ENCODE results near the gene AGR3. TPM values are rescaled to one million over a fixed set of nuclear protein-coding genes. Genes with fewer than 3 reads are reported as not detected.

AGR3 gene
- total and polyA plus RNA-seq, 2 donors (not counting 3 experiments of a cell fraction or from before 2014, with no cell fraction given), result not detected

- no peak overlapping the region for H2AFZ ChIP-seq (ENCODE audit: low read depth, low read length)
- ChIA-PET CTCF (interaction anchor here (0.9 to 3.5 kb wide), 2 partner anchors 16 to 38 kb away, joined by 3 to 12 read pairs; no protein-coding TSS in a partner anchor), POLR2A (no interaction called here)
- H3K4me2 ChIP-seq (ENCODE audit: insufficient read depth, low read length), result no peak overlapping the region
- no peak overlapping the region for H3K4me3 ChIP-seq (replicated peaks in 1 of 3; ENCODE audit: insufficient read depth in 1 of 3, low read depth in 1 of 3, low read length in 3 of 3)
- H3K4me1 ChIP-seq (ENCODE audit: control insufficient read depth, extremely low read depth, insufficient read depth, low read length), result no peaks in the 10 kb centered on the region
- FAIRE-seq (no peak), DNase-seq (ENCODE audit: low read depth, low spot score) (no peak)
- H4K20me1 ChIP-seq (replicated peaks; ENCODE audit: control insufficient read depth, extremely low read depth, insufficient read depth, low read length), result no peaks in the 10 kb centered on the region
- intact Hi-C loops (cut with micrococcal nuclease) (loop anchor here (1.0 kb wide), 1 partner anchor 23 kb away; no protein-coding TSS in a partner anchor), dilution Hi-C loops (cut with MboI; ENCODE audit: extremely low pct_ligation_motif_present, low sequenced_read_pairs) (no loop called here)
- no TSS peak for BruUV-seq (replicated peaks)
- H3K27ac ChIP-seq (ENCODE audit: insufficient read depth, low read depth, low read length), result no peak overlapping the region
- no peak for TF ChIP-seq GATA2 (IDR thresholded peaks at IDR 0.05; ENCODE audit: insufficient read depth, insufficient read length, low read depth, low read length)
- no peak for TF ChIP-seq POLR2AphosphoS5 (IDR thresholded peaks at IDR 0.05; ENCODE audit: insufficient read depth, low read depth, low read length)
- TF ChIP-seq FOS (IDR thresholded peaks at IDR 0.05; ENCODE audit: borderline replicate concordance, insufficient read depth, low read length), result no peak
- TF ChIP-seq JUN (IDR thresholded peaks at IDR 0.05; ENCODE audit: borderline replicate concordance, insufficient read depth, insufficient read length, low read depth), result no peak
- TF ChIP-seq CTCF (IDR thresholded peaks at IDR 0.05; ENCODE audit: extremely low read depth in 1 of 2, insufficient read depth in 1 of 2, low read depth in 1 of 2, low read length in 2 of 2), result no peak
- no peak for TF ChIP-seq MYC (IDR thresholded peaks at IDR 0.05; ENCODE audit: low read depth, low read length)
- H3K9ac ChIP-seq (replicated peaks; ENCODE audit: extremely low read depth, insufficient read depth, low read length), result no peak overlapping the region
- H3K79me2 ChIP-seq (ENCODE audit: control insufficient read depth, insufficient read depth, low read length), result no peaks in the 10 kb centered on the region
- no peaks in the 10 kb centered on the region for H3K36me3 ChIP-seq (ENCODE audit: control insufficient read depth in 2 of 2, extremely low read depth in 1 of 2, insufficient read depth in 2 of 2, low read length in 2 of 2)
- H3K27me3 ChIP-seq (ENCODE audit: control insufficient read depth in 2 of 2, insufficient read depth in 2 of 2, low read length in 2 of 2), result peaks cover 0 to 1% of the 10 kb centered on the region in 2 experiments
- H3K9me3 ChIP-seq (replicated peaks; ENCODE audit: control insufficient read depth, insufficient read depth, low read length), result no peaks in the 10 kb centered on the region
- no peaks in the 10 kb centered on the region for H3K9me1 ChIP-seq (replicated peaks; ENCODE audit: control insufficient read depth, extremely low read depth, insufficient read depth, low read length)
These were observed 42.1 kb downstream of the AGR3 start for GRCh38 chr7:16839646-16840045.

Measured in endothelial cell of umbilical vein (primary cell).